ENCODE data around the gene TSEN2.

- TF ChIP-seq CTCF (conservative IDR thresholded peaks at IDR 0.05; ENCODE audit: low read length) (no peak), EZH2phosphoT487 (IDR thresholded peaks at IDR 0.05; ENCODE audit: borderline replicate concordance, low read depth, low read length) (no peak)
These were observed 23.1 kb upstream of the TSEN2 start for GRCh38 chr3:12461097-12461649.
